ENCODE data around the gene THY1. TPM values are rescaled to one million over a fixed set of nuclear protein-coding genes. Genes with fewer than 3 reads are reported as not detected.

The THY1 gene
- total RNA-seq, 1 experiment from 2014 or later: 1.1 TPM

- TF ChIP-seq EZH2phosphoT487 (IDR thresholded peaks at IDR 0.05; ENCODE audit: borderline replicate concordance): no peak
- no peak for TF ChIP-seq TCF7L2 (IDR thresholded peaks at IDR 0.05; ENCODE audit: borderline replicate concordance, extremely low read depth, insufficient read depth, insufficient read length)
- TF ChIP-seq ZNF274 (IDR thresholded peaks at IDR 0.05; ENCODE audit: low read depth, low read length): no peak
- no peak for TF ChIP-seq RAD21 (IDR thresholded peaks at IDR 0.05; ENCODE audit: low read depth)
- TF ChIP-seq FOSL1 (IDR thresholded peaks at IDR 0.05; ENCODE audit: low read depth): no peak
These were observed 50.5 kb downstream of the THY1 start (continued) for GRCh38 chr11:119372260-119373058.

- Histone ChIP-seq H2AFZ (ENCODE audit: low read depth, low read length, poor library complexity, severe bottlenecking) (no peak overlapping the region), H3K27ac (ENCODE audit: low read depth, low read length) (no peak overlapping the region), H3K9ac (ENCODE audit: low read length) (no peak overlapping the region), H3K4me2 (ENCODE audit: low read length) (no peak overlapping the region), H3K4me3 (replicated peaks in 1 of 2; ENCODE audit: low read depth in 1 of 2, low read length in 2 of 2) (no peak overlapping the region), H3K4me1 (ENCODE audit: control insufficient read depth in 1 of 2, insufficient read depth in 2 of 2, low read length in 2 of 2) (peaks cover 35 to 42% of the 10 kb centered on the region in 2 experiments), H3K27me3 (ENCODE audit: insufficient read depth, low read length) (no peaks in the 10 kb centered on the region), H3K79me2 (ENCODE audit: insufficient read depth, low read length) (no peaks in the 10 kb centered on the region), H4K20me1 (ENCODE audit: insufficient read depth) (no peaks in the 10 kb centered on the region), H3K9me2 (ENCODE audit: insufficient read depth) (no peaks in the 10 kb centered on the region), H3K36me3 (ENCODE audit: control insufficient read depth in 1 of 2, insufficient read depth in 2 of 2, low read length in 2 of 2) (no peaks in the 10 kb centered on the region), H3K9me3 (ENCODE audit: control insufficient read depth in 1 of 2, insufficient read depth in 1 of 2, low read depth in 1 of 2, low read length in 2 of 2) (no peaks in the 10 kb centered on the region)
- DNase-seq (ENCODE audit: low read depth, low spot score) (no peak), ATAC-seq (peak; percentile 61)
- no peak for TF ChIP-seq FOSL1 (IDR thresholded peaks at IDR 0.05; ENCODE audit: low read depth)
- no peak for TF ChIP-seq EZH2 (IDR thresholded peaks at IDR 0.05)
- peak; percentile 30 to 70 (median 35); a peak in 4 of 6 replicates for TF ChIP-seq CTCF (IDR thresholded peaks at IDR 0.05 in 2 of 3, conservative IDR thresholded peaks at IDR 0.05 in 1 of 3; ENCODE audit: borderline replicate concordance in 1 of 3, insufficient read depth in 1 of 3, low read depth in 2 of 3, low read length in 2 of 3)
- TF ChIP-seq ZNF274 (IDR thresholded peaks at IDR 0.05; ENCODE audit: low read depth, low read length): no peak
- TF ChIP-seq EGR1 (IDR thresholded peaks at IDR 0.05; ENCODE audit: low read depth): no peak
- TF ChIP-seq MAX (IDR thresholded peaks at IDR 0.05): peak; percentile 84
- no peak for TF ChIP-seq POLR2AphosphoS5 (IDR thresholded peaks at IDR 0.05; ENCODE audit: low read depth, low read length)
- TF ChIP-seq YY1 (IDR thresholded peaks at IDR 0.05; ENCODE audit: extremely low read depth, insufficient replicate concordance, low read depth, low read length): no peak
- no peak for TF ChIP-seq ZBTB33 (IDR thresholded peaks at IDR 0.05; ENCODE audit: extremely low read depth, insufficient replicate concordance, low read length)
- no peak for TF ChIP-seq ELF1 (IDR thresholded peaks at IDR 0.05; ENCODE audit: borderline replicate concordance, low read depth)
- no peak for TF ChIP-seq JUND (IDR thresholded peaks at IDR 0.05)
- peak; percentile 58 for TF ChIP-seq RAD21 (IDR thresholded peaks at IDR 0.05; ENCODE audit: low read depth)
- intact Hi-C loops (cut with micrococcal nuclease): no loop called here
- RAD21 ChIA-PET (ENCODE audit: low non-redundant PET in 1 of 2, low total read pairs in 2 of 2, uncharacterized antibody in 2 of 2, unreplicated experiment in 2 of 2): interaction anchor here (0.7 to 1.0 kb wide), 2 partner anchors 15 kb away, joined by 3 read pairs; no protein-coding TSS in a partner anchor
- no TSS peak for BruUV-seq (replicated peaks)
- POLR2A ChIA-PET: interaction anchor here (0.5 to 1.2 kb wide), 2 partner anchors 11 to 33 kb away, joined by 3 to 4 read pairs; no protein-coding TSS in a partner anchor
- CTCF ChIA-PET: interaction anchor here (0.8 to 7.5 kb wide), 6 partner anchors 9 to 340 kb away, joined by 3 to 54 read pairs (median 8); partner anchors contain the start of gene USP2
These were observed 51.2 kb downstream of the THY1 start for GRCh38 chr11:119371778-119372182.
